ENCODE results near the gene DEPP1.

DNA sequence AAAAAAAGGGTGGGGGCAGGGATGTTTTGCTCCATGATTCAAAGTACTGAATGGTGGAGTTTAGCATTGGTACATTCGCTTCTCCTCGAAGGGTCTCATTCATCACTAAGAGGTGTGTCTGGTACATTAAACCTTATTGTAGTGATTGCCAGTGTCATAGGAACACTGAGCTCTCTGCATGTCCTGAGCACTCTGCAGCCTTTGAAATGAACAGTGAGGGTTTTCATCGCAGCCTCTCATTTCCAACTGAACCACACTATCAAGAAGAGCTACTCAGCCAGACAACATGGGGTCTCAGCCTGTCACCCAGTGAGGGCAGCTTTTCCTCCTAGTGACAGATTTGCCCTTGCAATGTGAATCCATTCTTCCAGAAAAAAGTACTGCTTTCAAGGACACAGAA, 7.6 kb upstream of the DEPP1 start:
- TF ChIP-seq, protein P1, sequence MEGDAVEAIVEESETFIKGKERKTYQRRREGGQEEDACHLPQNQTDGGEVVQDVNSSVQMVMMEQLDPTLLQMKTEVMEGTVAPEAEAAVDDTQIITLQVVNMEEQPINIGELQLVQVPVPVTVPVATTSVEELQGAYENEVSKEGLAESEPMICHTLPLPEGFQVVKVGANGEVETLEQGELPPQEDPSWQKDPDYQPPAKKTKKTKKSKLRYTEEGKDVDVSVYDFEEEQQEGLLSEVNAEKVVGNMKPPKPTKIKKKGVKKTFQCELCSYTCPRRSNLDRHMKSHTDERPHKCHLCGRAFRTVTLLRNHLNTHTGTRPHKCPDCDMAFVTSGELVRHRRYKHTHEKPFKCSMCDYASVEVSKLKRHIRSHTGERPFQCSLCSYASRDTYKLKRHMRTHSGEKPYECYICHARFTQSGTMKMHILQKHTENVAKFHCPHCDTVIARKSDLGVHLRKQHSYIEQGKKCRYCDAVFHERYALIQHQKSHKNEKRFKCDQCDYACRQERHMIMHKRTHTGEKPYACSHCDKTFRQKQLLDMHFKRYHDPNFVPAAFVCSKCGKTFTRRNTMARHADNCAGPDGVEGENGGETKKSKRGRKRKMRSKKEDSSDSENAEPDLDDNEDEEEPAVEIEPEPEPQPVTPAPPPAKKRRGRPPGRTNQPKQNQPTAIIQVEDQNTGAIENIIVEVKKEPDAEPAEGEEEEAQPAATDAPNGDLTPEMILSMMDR (IDR thresholded peaks at IDR 0.05) = no peak
- no peak for TF ChIP-seq ZFX (IDR thresholded peaks at IDR 0.05; ENCODE audit: borderline replicate concordance)

Data from 22Rv1 (cell line).